GM18519 (cell line): Measurements from ENCODE around the gene TCERG1L.
"Not testable (repeated sequence)": the region's sequence is repeated elsewhere in the genome, so short reads cannot be mapped to it uniquely, and the experiment has no call there.

ENCODE experiments used
- ATAC-seq: cut with Tn5 transposase; IDR thresholded peaks from one replicate; pipeline ENCODE4 v1.9.1; 2021; ENCODE audit warnings: mild to moderate bottlenecking, moderate library complexity; ENCODE audit not compliant: unreplicated experiment, low FRiP score

TCERG1L gene

DNA sequence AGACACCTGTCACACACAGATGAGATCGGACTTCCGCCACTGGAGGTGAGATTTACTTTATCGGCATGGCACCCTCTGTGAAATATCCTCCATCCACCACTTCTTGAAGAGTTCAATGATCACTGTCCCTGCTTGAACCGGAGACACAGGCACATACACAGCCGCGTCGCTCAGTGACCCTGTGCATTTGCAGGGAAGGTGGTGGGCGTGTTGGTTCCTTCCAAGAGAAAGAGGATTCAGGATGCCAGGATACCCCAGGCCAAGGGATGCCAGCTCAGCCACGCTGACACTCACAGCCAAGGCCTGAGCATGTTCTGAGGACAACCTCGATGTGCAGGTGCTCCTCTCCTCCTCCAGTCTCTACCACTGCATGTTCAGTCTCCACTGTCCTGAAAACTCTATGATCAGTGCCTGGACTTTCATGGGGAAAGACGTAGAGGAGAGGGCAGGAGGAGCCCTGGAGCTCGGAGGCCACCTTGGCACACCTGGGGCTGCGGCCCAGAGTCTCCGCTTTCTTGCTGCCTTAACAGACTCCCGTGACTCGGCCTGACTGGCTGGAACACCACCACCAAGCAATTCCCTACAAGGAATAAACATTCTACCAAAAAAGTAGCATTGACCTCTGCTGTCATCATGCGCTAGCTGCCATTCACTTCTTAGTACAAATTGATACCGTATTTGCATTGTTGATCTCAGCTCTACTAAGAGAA, 115.2 kb downstream of the TCERG1L start:
- no peak for ATAC-seq

GRCh38 chr10:131195558-131196159, 115.9 kb downstream of the TCERG1L start:
- no peak for ATAC-seq

GRCh38 chr10:131195116-131195515, 116.4 kb downstream of the TCERG1L start:
- no peak for ATAC-seq

GRCh38 chr10:131193923-131194322, 117.6 kb downstream of the TCERG1L start:
- no peak for ATAC-seq

GRCh38 chr10:131188494-131188893, 123.0 kb downstream of the TCERG1L start:
- no peak for ATAC-seq

GRCh38 chr10:131187926-131188325, 123.6 kb downstream of the TCERG1L start:
- ATAC-seq = no peak

GRCh38 chr10:131187274-131187673, 124.2 kb downstream of the TCERG1L start:
- ATAC-seq = no peak

- ATAC-seq = no peak
These were observed 124.8 kb downstream of the TCERG1L start for GRCh38 chr10:131186547-131187253.

DNA sequence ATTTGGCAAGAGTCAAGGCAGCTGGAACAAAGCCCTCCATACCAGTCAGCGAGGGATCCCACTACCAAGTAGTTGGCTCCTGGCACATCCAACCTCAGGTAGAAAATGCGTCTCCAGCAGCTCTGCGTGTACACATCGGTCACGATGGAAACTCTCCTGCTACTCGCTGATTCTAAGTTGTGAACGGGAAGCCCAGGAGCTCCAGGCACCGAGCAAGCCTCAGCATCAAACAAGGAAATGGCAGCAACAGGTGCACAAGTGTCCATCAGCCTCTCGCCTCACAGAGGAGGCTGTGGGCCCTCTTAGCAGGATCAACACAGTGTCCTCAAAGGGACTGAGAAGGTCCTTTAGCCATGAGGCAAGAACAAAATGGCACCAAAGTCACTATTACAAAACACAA, 127.0 kb downstream of the TCERG1L start:
- ATAC-seq = no peak

- no peak for ATAC-seq
These were observed 127.9 kb downstream of the TCERG1L start for GRCh38 chr10:131183546-131184045.

GRCh38 chr10:131181456-131181855, 130.1 kb downstream of the TCERG1L start:
- no peak for ATAC-seq

DNA sequence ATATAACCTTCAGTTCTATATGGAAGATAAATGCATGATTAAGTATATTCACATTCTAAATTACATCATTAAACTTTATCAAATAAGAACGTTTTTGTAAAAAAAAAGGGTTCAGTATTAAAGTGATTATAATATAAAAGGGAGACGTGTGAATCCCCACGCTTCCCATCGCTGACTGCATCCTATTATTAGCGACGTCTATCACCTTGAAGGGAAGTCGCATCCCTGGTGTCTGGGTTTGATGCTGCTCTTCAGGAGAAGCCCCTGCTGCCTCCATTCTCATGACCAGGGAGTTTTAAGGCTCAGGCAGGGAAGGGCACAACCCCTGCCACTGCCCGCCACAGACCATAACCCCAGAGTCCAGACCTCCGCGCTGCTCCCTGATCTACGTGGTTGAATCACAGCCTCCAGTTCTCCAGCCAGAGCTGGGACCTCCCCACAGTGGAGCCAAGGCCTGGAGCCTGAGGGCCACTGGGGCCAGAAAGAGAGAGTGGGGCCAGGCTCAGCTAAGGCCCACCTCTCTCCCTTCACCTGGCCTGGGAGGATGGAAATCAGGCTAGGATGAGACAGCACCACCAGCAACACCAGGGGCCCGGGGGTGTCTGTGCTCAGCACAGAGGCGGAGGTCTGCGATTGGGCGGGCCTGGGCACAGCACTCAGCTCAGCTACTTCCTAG, 130.6 kb downstream of the TCERG1L start:
- ATAC-seq = no peak

DNA sequence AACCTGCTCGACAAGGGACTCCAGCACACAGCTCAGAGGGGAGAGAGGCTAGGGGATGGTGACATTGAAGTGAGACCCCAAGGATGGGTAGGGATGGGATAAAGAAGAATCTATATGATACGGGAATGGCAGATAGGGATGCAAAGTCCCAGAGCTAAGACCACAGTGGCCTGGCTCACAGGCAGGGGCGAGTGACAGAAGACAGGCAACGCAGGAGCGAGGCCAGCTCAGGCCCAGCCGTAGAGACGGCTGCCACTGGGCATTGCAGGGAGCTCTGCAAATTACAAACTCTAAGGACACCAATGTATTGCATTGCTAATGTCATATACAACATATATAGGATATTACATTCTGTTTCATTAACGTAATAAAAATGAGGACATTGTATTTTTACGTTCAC, 131.4 kb downstream of the TCERG1L start:
- ATAC-seq = no peak

DNA sequence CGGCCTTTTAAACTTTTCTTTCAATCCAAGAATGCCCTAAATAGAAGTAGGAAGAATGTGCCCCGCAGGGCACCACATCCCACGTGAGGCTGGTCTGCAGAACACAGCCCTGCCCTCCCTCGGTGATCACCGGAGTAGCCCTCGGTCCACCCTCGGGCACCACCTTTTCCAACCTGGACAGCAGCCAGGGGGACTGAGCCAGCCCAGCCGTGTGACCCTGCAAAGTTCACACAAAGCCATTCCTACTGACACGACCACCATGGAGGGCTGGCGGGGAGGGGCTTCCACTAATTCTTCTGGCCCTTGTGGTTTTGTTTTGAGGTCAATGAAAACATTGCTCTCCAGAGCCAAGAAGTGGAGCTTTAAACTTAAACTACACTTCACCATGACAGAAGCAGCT, 132.2 kb downstream of the TCERG1L start:
- ATAC-seq = no peak

GRCh38 chr10:131178521-131179331, 132.8 kb downstream of the TCERG1L start:
- no peak for ATAC-seq

- ATAC-seq = no peak
These were observed 133.8 kb downstream of the TCERG1L start for GRCh38 chr10:131177431-131178327.

- ATAC-seq = no peak
These were observed 134.6 kb downstream of the TCERG1L start for GRCh38 chr10:131176907-131177306.

DNA sequence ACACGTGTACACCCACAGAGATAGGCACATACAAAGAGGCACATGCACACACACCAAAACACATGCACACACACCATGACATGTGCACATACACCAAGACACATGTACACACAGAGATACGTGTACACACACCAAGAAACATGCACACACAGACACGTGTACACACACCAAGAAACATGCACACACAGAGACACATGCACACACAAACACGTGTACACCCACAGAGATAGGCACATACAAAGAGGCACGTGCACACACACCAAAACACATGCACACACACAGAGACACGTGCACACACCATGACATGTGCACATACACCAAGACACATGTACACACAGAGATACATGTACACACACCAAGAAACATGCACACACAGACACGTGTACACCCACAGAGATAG, 135.2 kb downstream of the TCERG1L start:
- not testable (repeated sequence) for ATAC-seq

DNA sequence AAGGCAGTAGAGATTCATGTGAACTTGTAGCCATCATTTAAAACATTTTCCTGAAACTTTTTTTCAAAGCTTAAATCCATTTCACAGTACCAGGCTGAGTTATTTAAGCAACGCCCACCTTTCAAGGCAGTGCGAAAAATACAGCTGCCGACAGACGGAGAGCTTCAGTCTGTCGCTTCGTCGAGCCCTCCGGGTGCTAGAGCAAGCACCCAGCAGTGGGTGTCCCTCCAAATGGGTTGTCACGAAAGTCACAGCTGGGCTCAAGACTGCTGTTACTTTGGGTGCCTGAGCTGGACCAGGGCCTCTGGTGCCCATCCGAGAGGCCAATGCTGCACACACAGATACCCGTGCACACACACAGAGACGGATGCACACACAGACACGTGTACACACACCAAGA, 135.6 kb downstream of the TCERG1L start:
- ATAC-seq = no peak
